IMR-90 (cell line): Measurements from ENCODE around the gene FKRP. TPM values are rescaled to one million over a fixed set of nuclear protein-coding genes. Genes with fewer than 3 reads are reported as not detected.

Experiments
- ATAC-seq: fragments of 200-7000 bp; cut with Tn5 transposase; 2 replicates; pipeline ENCODE4 v1.9.1; 2020; ENCODE audit warnings: low read depth, mild to moderate bottlenecking, moderate library complexity
- BruUV-seq: library from RNA; stranded (reverse); fragments of 400-500 nt; replicated peaks from 2 replicates; lab custom pipeline; 2021; lab: Mats Ljungman, UMichigan
- CTCF ChIA-PET: fragments of 300-600 bp; formaldehyde crosslinking; extraction: SDS; loops from one replicate; lab custom pipeline; 2021; ENCODE audit warnings: antibody characterized with exemption; lab: Yijun Ruan, JAX
- POLR2A ChIA-PET: fragments of 300-600 bp; sonication (Branson Sonifier 250); formaldehyde crosslinking; loops from one replicate; lab custom pipeline; 2022; ENCODE audit warnings: antibody characterized with exemption; ENCODE audit not compliant: unreplicated experiment; lab: Charles Lee
- DNase-seq: peaks from one replicate; pipeline ENCODE4 v3.0.0; 2013
- H2AFZ ChIP-seq: replicated peaks from 2 replicates; pipeline ENCODE3; 2013; ENCODE audit warnings: low read length, mild to moderate bottlenecking; ENCODE audit not compliant: poor library complexity
- H2AK5ac ChIP-seq: 2 replicates; pipeline ENCODE4 v1.6.1; 2013; ENCODE audit warnings: low read depth, low read length, inconsistent platforms
- H2AK9ac ChIP-seq: replicated peaks from 2 replicates; pipeline ENCODE3; 2013; ENCODE audit warnings: mild to moderate bottlenecking, low read depth, low read length, moderate library complexity; ENCODE audit not compliant: poor library complexity
- H2BK120ac ChIP-seq: 2 replicates; pipeline ENCODE4 v1.6.1; 2013; ENCODE audit warnings: low read depth, low read length, inconsistent platforms
- H2BK15ac ChIP-seq: 3 replicates; pipeline ENCODE4 v1.6.1; 2013; ENCODE audit warnings: low read depth, low read length, inconsistent platforms
- H2BK20ac ChIP-seq: 2 replicates; pipeline ENCODE4 v1.6.1; 2013; ENCODE audit warnings: low read depth, mild to moderate bottlenecking, inconsistent platforms, low read length, moderate library complexity
- H2BK5ac ChIP-seq: 2 replicates; pipeline ENCODE4 v1.6.1; 2013; ENCODE audit warnings: mild to moderate bottlenecking, low read depth, low read length, inconsistent platforms; ENCODE audit not compliant: poor library complexity, severe bottlenecking
- H3K14ac ChIP-seq: replicated peaks from 2 replicates; pipeline ENCODE4 v1.6.1; 2013; ENCODE audit warnings: low read depth, low read length, inconsistent platforms
- H3K18ac ChIP-seq: 2 replicates; pipeline ENCODE4 v1.6.1; 2013; ENCODE audit warnings: low read depth, low read length, control low read depth
- H3K23ac ChIP-seq: 2 replicates; pipeline ENCODE4 v1.6.1; 2013; ENCODE audit warnings: low read depth, low read length, inconsistent platforms
- H3K27ac ChIP-seq: 2 replicates; pipeline ENCODE4 v1.5.1; 2013; ENCODE audit warnings: mild to moderate bottlenecking, control low read depth, low read length; ENCODE audit not compliant: insufficient read depth
- H3K27me3 ChIP-seq: 2 replicates; pipeline ENCODE4 v1.6.1; 2013; ENCODE audit warnings: low read length; ENCODE audit not compliant: control insufficient read depth, insufficient read depth
- H3K36me3 ChIP-seq: 2 replicates; pipeline ENCODE4 v1.6.1; 2013; ENCODE audit warnings: low read length, mixed read lengths; ENCODE audit not compliant: control insufficient read depth, insufficient read depth
- H3K4ac ChIP-seq: 2 replicates; pipeline ENCODE4 v1.6.1; 2013; ENCODE audit warnings: low read depth, low read length, inconsistent platforms
- H3K4me1 ChIP-seq: 2 replicates; pipeline ENCODE4 v1.6.1; 2013; ENCODE audit warnings: low read length, mixed read lengths; ENCODE audit not compliant: control insufficient read depth, insufficient read depth
- H3K4me2 ChIP-seq: 2 replicates; pipeline ENCODE4 v1.6.1; 2013; ENCODE audit warnings: low read depth, mild to moderate bottlenecking, control low read depth, low read length, moderate library complexity
- H3K4me3 ChIP-seq: 2 replicates; pipeline ENCODE4 v1.5.1; 2013; ENCODE audit warnings: low read depth, mild to moderate bottlenecking, control low read depth, low read length, moderate library complexity; ENCODE audit not compliant: insufficient read depth
- H3K56ac ChIP-seq: 2 replicates; pipeline ENCODE4 v1.6.1; 2013; ENCODE audit warnings: low read length, inconsistent platforms; ENCODE audit not compliant: insufficient read depth; ENCODE audit errors: extremely low read depth
- H3K79me1 ChIP-seq, 2 experiments: 2 replicates each; pipeline ENCODE4 v1.6.1; 2013; ENCODE audit warnings: low read length in 2 of 2, inconsistent platforms in 1 of 2, low read depth in 1 of 2
- H3K9ac ChIP-seq: 2 replicates; pipeline ENCODE4 v1.6.1; 2013; ENCODE audit warnings: low read depth, low read length, control low read depth
- H3K9me1 ChIP-seq: 2 replicates; pipeline ENCODE4 v1.6.1; 2013; ENCODE audit warnings: low read length, inconsistent platforms; ENCODE audit not compliant: insufficient read depth
- H3K9me3 ChIP-seq: 2 replicates; pipeline ENCODE4 v1.6.1; 2013; ENCODE audit warnings: low read length; ENCODE audit not compliant: control insufficient read depth, insufficient read depth
- H4K20me1 ChIP-seq: 2 replicates; pipeline ENCODE4 v1.6.1; 2013; ENCODE audit warnings: low read length, inconsistent platforms; ENCODE audit not compliant: insufficient read depth
- H4K5ac ChIP-seq: 2 replicates; pipeline ENCODE4 v1.6.1; 2013; ENCODE audit warnings: mild to moderate bottlenecking, low read depth, low read length, control low read depth
- H4K8ac ChIP-seq, 2 experiments: 2 replicates each; pipeline ENCODE4 v1.6.1; 2013; ENCODE audit warnings: low read depth in 2 of 2, low read length in 2 of 2, control low read depth in 1 of 2, inconsistent platforms in 1 of 2
- H4K91ac ChIP-seq: 2 replicates; pipeline ENCODE4 v1.6.1; 2013; ENCODE audit warnings: low read depth, low read length, inconsistent platforms; ENCODE audit not compliant: insufficient read depth
- FOS ChIP-seq: fragments of 150-350 bp; IDR thresholded peaks from 2 replicates; pipeline ENCODE4 v1.6.1; 2016; ENCODE audit warnings: low read depth, low read length
- USF2 ChIP-seq: fragments of 150-350 bp; IDR thresholded peaks from 2 replicates; pipeline ENCODE4 v1.6.1; 2017; ENCODE audit warnings: mild to moderate bottlenecking, antibody characterized with exemption, low read length, low read depth
- WGBS, 2 experiments: methylation state at CpG; one replicate each; pipeline versions ENCODE4 v1.1.5 to v1.1.7; 2013; ENCODE audit warnings: missing lambda C conversion rate in 2 of 2; ENCODE audit not compliant: insufficient read length in 1 of 2; ENCODE audit errors: extremely low coverage in 2 of 2; 5-methylcytosine and 5-hydroxymethylcytosine counted together
- dilution Hi-C: fragments of 300-500 bp; cut with HindIII; formaldehyde crosslinking; loops from one replicate; pipeline ENCODE4 v1.14.3; 2018; ENCODE audit warnings: low sequenced_read_pairs; ENCODE audit not compliant: unreplicated experiment
- in situ Hi-C: fragments of 300-500 bp; cut with MboI; formaldehyde crosslinking; loops from 3 replicates; pipeline ENCODE4 v1.14.3; 2019; ENCODE audit warnings: low sequenced_read_pairs, inconsistent platforms, mixed read lengths
- intact Hi-C: fragments of 100-400 bp; cut with micrococcal nuclease; formaldehyde crosslinking; loops from 2 replicates; pipeline ENCODE4 v1.10.0; 2022
- polyA plus RNA-seq, 3 experiments: library from polyadenylated mRNA; depleted of rRNA; stranded (reverse); fragments of >200 nt; gene quantifications; 2 replicates each; pipeline ENCODE4 v1.2.3, GENCODE V29; 2012; ENCODE audit warnings: low replicate concordance in 1 of 3
- total RNA-seq: library from RNA; depleted of rRNA; stranded (reverse); fragments of >200 nt; gene quantifications from 2 replicates; pipeline ENCODE4 v1.2.3, GENCODE V29; 2012

FKRP gene
- total and polyA plus RNA-seq, 2 of the 4 experiments (the other 2 are of a cell fraction), result 6.1 to 25.3 TPM

GRCh38 chr19:46797881-46798280 lies 52.0 kb downstream of the FKRP start:
- Histone ChIP-seq H3K4me2 (no peak overlapping the region), H2BK120ac (no peak overlapping the region), H4K8ac (no peak overlapping the region), H3K9ac (no peak overlapping the region), H2BK5ac (no peak overlapping the region), H4K20me1 (no peaks in the 10 kb centered on the region; the same call in 1 of the 2 replicates), H4K5ac (no peak overlapping the region), H3K9me1 (peaks cover 6% of the 10 kb centered on the region; the same call in 1 of the 2 replicates), H3K23ac (no peak overlapping the region), H3K18ac (no peak overlapping the region), H3K36me3 (no peaks in the 10 kb centered on the region), H3K79me1 (no peaks in the 10 kb centered on the region), H3K4me1 (peaks cover 10% of the 10 kb centered on the region), H4K91ac (no peak overlapping the region), H2AFZ (no peak overlapping the region), H3K14ac (no peak overlapping the region), H3K56ac (no peak overlapping the region), H2BK15ac (no peak overlapping the region), H3K27me3 (no peaks in the 10 kb centered on the region), H2BK20ac (no peak overlapping the region), H3K9me3 (no peaks in the 10 kb centered on the region), H2AK9ac (no peak overlapping the region), H3K27ac (no peak overlapping the region), H2AK5ac (no peak overlapping the region), H3K4ac (no peak overlapping the region), H3K4me3 (no peak overlapping the region)
- WGBS, 2 experiments, result no CpG with 5 or more reads among the region's 1 CpG
- intact Hi-C loops, result no loop called here
- ChIA-PET POLR2A (no interaction called here), CTCF (interaction anchor here (0.6 kb wide), 1 partner anchor 32 kb away, joined by 4 read pairs; no protein-coding TSS in a partner anchor)
- ATAC-seq (no peak), DNase-seq (no peak)
- BruUV-seq, result no TSS peak
- in situ Hi-C loops, result no loop called here
- TF ChIP-seq FOS, result no peak
- no peak for TF ChIP-seq USF2
- dilution Hi-C loops, result no loop called here
